Fibroblast of mammary gland (primary cell): ENCODE results near the gene SAMD9L.

Experiments
- DNase-seq: peaks from one replicate; pipeline ENCODE4 v3.0.0-alpha.2; 2010; ENCODE audit warnings: low read depth
- H3K4me3 ChIP-seq: 2 replicates; pipeline ENCODE4 v1.5.1; 2011; ENCODE audit warnings: low read depth, mild to moderate bottlenecking, low read length, moderate library complexity; ENCODE audit not compliant: control insufficient read depth
- CTCF ChIP-seq: conservative IDR thresholded peaks from 2 replicates; pipeline ENCODE4 v1.5.1; 2011; ENCODE audit warnings: low read depth, low read length, inconsistent platforms; ENCODE audit not compliant: control insufficient read depth, insufficient read depth

SAMD9L gene

GRCh38 chr7:93148727-93149126 is 542 bp upstream of the SAMD9L start:
- no peak for DNase-seq
- no peak overlapping the region for H3K4me3 ChIP-seq
- TF ChIP-seq CTCF = no peak

GRCh38 chr7:93147363-93147762 is 822 bp downstream of the SAMD9L start:
- DNase-seq = peak; percentile 61
- H3K4me3 ChIP-seq = peak overlapping the region; percentile 47
- no peak for TF ChIP-seq CTCF

- no peak for TF ChIP-seq CTCF
- H3K4me3 ChIP-seq = no peak overlapping the region
- no peak for DNase-seq
Measured at GRCh38 chr7:93146472-93147141, 1.6 kb downstream of the SAMD9L start.

GRCh38 chr7:93146036-93146435 is 2.1 kb downstream of the SAMD9L start:
- no peak for TF ChIP-seq CTCF
- H3K4me3 ChIP-seq = no peak overlapping the region
- DNase-seq = no peak

GRCh38 chr7:93145354-93145753 is 2.8 kb downstream of the SAMD9L start:
- DNase-seq = no peak
- no peak overlapping the region for H3K4me3 ChIP-seq
- TF ChIP-seq CTCF = no peak

GRCh38 chr7:93142127-93142526 is 6.1 kb downstream of the SAMD9L start:
- peak; percentile 4 for DNase-seq
- no peak for TF ChIP-seq CTCF
- no peak overlapping the region for H3K4me3 ChIP-seq
